GM21786 (cell line): ENCODE results near the gene AP5S1.
A peak's percentile ranks its signal among the peaks of the same experiment; 100 is the strongest.
"Not testable (repeated sequence)": the region's sequence is repeated elsewhere in the genome, so short reads cannot be mapped to it uniquely, and the experiment has no call there.

Experiments
- ATAC-seq: cut with Tn5 transposase; IDR thresholded peaks from one replicate; pipeline ENCODE4 v1.9.1; 2021; ENCODE audit not compliant: unreplicated experiment

The AP5S1 gene

DNA sequence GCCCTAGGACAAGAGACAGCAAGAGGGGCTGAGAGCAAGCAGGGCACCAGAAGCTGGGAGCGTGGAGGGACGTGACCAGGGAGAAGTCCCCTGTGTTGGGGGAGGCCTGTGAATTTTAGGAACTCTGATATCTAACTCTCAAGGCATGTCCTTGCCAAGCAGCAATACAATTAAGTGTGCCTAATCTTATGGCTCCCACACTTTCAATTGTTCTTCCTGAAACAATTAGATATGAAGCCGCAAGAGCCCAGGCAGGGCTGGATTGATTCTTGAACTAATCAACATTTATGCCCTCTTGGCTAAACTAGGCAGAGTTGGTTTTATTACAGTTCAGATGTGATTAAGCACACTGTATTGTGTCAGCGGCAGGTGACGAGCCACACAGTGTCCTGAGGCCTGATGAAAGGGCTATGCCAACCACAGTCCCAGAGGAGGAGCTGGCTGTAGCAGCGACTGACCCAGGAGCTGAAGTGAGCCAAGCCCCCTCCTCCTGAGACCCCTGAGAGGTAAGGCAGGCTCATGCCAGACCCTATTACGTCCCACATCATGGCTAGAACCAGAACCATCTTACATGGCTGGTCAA lies 22.1 kb downstream of the AP5S1 start:
- no peak for ATAC-seq

DNA sequence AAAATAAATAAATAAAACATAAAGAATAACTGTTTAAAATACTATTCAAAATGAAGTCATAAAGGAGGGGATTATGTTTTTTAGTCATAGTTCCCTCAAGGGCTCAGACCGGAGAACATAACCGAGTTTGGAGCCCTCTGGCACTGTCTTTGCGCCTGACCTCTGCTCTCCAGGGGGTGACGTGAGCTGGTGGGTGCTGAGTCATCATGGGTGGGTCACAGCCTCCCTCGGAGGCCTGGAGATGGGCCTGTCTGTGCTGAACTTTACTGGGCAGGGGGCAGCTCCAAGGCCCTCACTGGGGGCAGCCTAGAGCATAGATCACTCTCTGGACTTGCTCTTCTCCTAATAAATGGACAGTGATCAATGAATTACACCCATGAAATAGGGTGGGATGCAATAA lies 23.1 kb downstream of the AP5S1 start:
- ATAC-seq: no peak

DNA sequence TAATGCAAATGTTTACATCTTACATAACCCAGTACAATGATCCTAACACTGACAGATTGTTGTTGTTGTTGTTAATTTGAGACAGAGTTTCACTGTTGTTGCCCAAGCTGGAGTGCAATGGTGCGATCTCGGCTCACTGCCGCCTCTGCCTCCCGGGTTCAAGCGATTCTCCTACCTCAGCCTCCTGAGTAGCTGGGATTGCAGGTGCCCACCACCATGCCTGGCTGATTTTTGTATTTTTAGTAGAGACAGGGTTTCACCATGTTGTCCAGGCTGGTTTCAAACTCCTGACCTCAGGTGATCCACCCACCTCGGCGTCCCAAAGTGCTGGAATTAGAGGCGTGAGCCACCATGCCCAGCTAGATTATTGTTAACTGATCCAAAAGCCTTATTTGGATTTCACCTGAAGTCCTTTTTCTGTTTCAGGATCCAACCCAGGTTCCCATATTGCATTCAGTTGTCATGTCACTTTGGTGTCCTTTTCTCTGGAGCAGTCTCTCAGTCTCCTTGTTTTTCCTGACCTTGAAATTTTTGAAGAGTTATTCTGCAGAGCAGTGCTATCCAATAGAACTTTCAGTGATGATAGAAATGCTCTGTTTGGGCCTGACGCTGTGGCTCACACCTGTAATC lies 23.8 kb downstream of the AP5S1 start:
- not testable (repeated sequence) for ATAC-seq

DNA sequence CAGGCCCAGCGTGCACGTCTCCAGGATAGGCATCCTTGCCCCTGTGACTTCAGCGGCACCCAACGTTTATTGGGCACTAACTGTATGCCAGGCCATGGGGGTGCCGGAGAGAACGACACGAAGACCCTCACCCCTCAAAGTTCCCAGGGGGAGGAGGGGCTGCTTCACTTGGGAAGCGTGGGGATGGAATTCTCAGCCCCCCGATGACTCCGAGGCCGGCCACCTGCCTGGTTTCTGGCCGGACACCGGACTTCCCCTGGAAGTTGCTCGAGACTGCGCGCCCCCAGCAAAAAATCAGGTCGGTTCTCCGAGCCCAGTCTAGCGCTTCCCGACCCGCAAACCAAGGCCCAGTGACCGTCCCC lies 26.0 kb downstream of the AP5S1 start:
- ATAC-seq: no peak

DNA sequence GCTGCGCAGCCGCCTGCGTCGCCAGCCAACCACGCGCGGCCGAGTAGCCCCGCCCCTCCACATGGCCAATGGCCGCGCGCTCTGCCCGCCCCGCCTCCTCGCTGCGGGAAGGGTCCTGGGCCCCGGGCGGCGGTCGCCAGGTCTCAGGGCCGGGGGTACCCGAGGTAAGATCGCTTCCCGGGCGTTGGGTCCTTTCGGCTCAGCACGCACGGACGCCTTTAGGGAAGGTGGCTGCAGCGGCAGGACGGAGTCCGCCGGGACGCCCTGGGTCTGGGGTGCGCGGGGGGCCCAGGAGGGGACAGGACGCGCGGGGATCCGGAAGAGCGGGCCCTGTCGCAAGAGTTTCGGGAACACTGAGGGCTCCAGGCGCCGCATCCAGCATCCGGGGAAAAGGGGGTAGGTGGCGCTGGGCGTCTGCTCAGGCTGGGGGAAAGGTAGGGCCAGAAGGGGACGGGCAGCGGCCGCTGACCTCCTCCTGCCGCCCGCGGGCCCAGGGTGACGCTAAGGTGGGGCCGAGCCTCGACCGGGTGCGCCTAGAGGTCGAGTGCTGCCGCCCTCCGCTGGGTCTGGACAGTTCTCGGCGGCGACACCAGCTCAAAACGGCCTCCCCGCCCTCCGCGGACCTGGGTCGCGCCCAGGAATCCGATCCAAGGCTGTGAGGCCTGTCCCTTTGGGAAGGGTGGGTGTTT lies 26.5 kb downstream of the AP5S1 start, which contains the start of gene MAVS:
TSS of gene MAVS (plus strand) at position 95 of the 689 bp plus-strand sequence. CDS start 7,791 bp downstream, outside the sequence.
- ATAC-seq: peak; percentile 88

DNA sequence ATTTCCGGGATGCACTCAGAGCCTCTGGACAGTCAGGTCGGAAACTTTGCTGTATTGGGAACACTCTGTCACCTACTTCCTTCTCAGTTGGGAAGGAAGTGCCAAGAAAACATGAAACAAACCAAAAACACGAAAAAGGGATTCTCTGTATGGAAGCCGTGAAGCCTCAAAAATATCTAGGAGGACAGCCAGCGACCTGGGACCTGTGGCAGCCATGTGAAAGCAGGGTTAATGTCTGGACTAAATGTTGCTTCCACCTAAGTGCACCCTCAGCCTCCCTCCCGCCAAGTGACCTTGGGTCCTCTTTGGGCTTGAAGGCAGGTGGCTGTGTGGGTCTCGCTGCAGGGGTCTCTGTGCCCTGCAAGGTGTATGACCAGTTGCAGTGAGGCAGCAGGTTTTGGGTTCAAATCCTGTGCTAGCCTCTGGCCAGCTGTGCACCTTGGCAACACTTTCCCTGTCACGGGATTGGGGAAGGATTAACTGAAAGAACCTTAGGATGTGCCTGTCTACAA lies 27.1 kb downstream of the AP5S1 start:
- ATAC-seq: no peak

DNA sequence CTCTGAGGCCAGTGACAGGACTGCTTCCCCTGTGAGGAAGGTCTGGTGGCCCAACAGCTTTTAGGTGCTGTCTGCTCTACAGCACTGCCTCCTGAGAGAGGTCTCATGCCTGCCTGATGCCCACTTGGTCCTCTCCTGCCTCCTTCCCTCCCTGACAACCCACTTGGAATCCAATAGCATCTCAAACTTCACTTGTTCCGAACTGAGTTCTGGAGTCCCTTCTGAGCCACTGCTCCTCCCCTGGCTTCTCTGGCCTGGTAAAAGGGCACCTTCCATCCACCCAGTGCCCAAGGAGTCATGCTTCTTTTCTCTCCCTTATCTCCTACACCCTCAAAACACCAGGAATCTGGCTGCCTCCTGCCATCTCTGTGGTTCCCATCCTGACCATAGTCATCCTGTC lies 28.2 kb downstream of the AP5S1 start:
- ATAC-seq: no peak

DNA sequence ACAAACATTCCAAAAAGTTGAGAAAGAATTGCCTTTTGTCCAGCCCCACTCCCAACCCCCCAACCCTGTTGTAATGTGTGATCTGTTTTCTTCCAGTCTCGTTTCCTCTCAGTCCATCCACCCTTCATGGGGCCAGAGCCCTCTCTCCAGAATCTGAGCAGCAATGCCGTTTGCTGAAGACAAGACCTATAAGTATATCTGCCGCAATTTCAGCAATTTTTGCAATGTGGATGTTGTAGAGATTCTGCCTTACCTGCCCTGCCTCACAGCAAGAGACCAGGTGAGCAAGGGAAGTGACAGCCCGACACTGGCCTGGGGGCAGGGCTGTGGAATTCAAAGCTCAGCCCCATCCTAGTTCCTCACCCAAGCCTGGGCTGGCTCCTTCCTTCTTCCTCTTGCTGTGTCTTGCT lies 34.1 kb downstream of the AP5S1 start:
- no peak for ATAC-seq

DNA sequence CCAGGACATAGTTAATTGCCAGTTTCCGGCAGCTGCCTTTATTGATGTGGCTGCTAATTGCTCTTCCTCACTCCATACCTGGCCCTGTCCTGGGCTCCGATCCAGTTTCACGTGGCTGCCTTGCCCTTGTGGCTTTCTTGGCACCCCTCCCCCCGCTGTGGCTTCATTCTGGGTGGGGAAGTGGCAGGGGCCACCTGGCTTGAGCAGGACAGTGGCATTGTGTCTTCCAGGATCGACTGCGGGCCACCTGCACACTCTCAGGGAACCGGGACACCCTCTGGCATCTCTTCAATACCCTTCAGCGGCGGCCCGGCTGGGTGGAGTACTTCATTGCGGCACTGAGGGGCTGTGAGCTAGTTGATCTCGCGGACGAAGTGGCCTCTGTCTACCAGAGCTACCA lies 37.1 kb downstream of the AP5S1 start:
- no peak for ATAC-seq

DNA sequence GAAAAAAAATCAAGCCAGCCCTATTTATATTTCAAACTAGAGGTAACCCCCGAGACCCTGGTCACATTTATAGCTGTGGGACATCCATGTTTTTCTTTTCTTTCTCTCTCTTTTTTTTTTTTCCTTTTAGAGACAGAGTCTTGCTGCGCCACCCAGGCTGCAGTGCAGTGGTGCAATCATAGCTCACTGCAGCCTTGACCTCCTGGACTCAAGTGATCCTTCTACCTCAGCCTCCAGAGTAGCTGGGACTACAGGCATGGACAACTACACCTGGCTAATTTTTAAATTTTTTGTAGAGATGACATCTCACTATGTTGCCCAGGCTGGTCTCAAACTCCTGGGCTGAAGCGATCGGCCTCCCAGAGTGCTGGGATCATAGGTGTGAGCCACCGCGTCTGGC lies 38.3 kb downstream of the AP5S1 start:
- ATAC-seq: no peak

DNA sequence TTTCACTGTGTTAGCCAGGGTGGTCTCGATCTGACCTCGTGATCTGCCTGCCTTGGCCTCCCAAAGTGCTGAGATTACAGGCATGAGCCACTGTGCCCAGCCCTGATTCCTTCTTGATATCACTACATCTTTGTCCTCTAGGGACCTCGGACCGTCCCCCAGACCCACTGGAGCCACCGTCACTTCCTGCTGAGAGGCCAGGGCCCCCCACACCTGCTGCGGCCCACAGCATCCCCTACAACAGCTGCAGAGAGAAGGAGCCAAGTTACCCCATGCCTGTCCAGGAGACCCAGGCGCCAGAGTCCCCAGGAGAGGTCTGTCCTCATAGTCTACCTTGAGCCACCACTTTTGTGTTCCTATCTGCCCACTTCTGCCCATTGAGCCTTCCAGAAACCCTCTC lies 40.8 kb downstream of the AP5S1 start:
- no peak for ATAC-seq

DNA sequence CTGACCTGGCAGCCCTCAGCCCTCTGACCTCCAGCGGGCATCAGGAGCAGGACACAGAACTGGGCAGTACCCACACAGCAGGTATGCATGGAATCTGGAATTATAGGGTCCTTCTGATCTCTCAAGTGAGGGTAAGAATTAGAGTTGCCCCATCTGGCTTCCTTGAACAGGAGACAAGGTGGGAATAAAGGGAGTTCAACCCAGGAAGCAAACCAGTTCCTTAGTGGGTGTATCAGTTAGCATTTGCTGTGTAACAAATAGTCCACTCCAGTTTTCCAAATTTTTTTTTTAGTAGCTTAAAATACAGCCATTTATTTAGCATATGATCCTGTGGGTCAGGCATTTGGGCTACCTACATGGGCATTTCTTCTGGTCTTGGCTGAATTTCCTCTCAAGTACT lies 42.0 kb downstream of the AP5S1 start:
- ATAC-seq: no peak

DNA sequence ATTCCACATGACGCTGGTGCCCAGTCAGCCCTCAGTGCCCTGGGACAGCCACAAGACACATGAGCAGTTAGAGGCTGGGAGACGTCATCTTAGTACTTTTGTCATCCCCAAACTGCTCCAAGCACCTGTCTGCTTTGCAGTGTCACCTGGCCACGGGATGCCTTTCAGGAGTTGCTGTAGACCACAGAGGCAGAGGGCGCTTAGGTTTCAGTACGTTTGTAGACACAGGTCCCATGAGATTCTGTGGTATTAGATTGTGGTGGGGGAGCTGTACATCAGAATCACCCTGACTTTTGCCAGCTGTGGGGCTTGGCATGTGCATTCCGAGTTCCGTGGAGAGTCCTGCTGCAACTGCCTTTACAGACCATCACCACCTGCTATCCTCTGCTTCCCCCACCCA lies 43.0 kb downstream of the AP5S1 start:
- ATAC-seq: no peak

DNA sequence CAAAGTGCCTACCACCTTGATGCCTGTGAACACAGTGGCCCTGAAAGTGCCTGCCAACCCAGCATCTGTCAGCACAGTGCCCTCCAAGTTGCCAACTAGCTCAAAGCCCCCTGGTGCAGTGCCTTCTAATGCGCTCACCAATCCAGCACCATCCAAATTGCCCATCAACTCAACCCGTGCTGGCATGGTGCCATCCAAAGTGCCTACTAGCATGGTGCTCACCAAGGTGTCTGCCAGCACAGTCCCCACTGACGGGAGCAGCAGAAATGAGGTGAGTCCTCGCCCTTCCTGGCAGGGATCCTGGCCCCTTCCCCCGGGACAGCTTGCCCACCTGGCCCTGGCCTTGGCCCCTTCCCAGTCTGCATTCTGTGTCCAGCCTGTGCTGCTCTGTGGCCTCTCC lies 44.2 kb downstream of the AP5S1 start:
- no peak for ATAC-seq

DNA sequence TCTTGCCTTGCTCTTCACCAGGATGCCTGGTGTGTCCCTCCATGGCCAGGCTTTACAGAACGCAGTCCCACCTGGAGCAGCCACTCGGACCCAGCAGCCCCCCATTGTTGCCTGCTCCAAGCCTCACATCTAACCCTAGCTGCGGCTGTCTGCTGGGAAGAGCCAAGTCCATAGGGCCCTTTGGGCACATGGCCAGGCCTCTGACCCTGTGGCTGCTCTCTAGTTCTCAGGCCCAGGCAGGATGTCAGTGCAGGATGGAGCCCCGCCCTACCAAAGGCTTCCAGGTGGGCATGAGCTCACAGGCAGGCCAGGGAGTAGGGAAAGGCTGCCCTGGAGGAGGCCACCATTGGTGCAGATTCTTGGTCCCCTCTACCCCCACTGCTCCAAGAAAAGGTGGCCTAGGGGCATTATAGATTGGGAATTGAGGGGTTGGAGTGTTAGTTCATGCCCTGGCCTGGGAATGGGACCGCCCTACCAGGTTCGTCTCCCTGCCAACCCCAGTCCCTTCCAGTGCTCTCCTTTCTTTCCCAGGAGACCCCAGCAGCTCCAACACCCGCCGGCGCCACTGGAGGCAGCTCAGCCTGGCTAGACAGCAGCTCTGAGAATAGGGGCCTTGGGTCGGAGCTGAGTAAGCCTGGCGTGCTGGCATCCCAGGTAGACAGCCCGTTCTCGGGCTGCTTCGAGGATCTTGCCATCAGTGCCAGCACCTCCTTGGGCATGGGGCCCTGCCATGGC lies 45.0 kb downstream of the AP5S1 start:
- ATAC-seq: no peak

DNA sequence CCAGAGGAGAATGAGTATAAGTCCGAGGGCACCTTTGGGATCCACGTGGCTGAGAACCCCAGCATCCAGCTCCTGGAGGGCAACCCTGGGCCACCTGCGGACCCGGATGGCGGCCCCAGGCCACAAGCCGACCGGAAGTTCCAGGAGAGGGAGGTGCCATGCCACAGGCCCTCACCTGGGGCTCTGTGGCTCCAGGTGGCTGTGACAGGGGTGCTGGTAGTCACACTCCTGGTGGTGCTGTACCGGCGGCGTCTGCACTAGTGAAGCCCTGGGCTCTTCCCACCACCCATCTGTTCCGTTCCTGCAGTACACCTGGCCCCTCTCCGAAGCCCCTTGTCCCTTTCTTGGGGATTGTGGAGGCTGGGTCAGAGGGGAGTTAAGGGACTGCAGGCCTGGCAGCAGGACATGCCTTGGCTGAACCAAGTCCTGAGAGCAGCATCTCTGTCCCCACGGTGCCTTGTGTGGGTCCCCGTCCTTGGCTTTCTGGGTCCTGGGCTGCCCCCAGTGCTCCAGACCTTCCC lies 45.6 kb downstream of the AP5S1 start:
- ATAC-seq: no peak

DNA sequence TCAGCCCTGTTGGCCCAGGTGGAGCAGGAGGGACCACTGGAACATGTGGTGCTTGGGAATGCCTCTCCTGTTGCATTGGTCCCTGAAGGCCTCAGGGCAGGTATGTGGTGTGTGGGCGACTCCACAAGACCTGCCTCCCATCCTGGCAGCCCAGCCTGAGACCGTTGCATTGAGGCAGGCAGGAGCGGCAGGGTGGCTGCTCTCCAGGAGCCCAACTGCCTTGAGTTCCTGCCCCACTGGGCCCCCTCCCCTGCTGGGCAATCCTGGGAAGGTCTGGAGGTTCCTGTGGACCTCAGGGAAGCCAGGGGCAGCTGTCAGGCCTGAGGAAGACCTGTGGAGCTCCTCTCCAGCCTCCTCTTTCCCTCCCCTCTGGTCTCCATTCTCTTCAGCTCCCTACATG lies 46.1 kb downstream of the AP5S1 start:
- ATAC-seq: no peak

DNA sequence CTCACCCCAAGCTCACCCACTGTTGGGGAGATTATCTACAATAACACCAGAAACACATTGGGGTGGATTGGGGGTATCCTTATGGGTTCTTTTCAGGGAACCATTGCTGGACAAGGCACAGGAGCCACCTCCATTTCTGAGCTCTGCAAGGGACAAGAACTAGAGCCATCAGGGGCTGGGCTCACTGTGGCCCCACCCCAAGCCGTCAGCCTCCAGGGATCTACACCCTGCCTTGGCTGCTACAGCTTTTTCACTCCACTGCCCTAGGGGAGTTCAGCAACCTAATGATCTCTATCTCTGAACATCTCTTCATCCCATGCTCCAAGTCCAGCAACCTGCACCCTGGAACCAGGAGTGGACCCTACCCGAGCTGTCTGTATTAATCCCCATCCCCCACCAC lies 47.5 kb downstream of the AP5S1 start:
- ATAC-seq: no peak

DNA sequence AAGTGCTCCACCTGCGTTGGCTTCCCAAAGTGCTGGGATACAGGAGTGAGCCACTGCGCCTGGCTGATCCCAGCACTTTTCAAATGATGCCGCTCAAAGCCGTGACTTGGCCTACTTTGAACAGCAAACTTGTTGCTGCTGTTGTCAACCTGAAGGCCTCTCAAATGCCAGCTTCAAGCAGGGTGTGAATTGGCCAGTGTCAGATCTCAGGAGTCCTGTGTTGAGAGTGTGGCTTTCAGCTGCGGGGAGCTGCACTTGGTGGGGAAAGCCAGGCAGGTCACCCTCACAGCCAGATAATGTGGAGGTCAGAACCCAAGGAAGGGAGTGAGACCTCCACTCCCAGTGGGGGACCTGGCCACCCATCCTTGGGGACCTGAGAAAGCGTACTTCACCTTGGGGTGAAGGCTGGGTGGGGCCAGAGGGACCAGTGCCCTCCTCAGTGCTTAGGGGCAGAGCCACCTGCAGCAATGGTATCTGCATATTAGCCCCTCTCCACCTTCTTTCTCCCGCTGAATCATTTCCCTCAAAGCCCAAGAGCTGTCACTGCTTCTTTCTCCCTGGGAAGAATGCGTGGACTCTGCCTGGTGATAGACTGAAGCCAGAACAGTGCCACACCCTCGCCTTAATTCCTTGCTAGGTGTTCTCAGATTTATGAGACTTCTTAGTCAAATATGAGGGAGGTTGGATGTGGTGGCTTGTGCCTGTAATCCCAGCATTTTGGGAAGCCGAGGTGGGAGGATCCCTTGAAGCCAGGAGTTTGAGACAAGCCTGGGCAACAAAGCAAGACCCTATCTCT lies 49.7 kb downstream of the AP5S1 start:
- ATAC-seq: no peak

DNA sequence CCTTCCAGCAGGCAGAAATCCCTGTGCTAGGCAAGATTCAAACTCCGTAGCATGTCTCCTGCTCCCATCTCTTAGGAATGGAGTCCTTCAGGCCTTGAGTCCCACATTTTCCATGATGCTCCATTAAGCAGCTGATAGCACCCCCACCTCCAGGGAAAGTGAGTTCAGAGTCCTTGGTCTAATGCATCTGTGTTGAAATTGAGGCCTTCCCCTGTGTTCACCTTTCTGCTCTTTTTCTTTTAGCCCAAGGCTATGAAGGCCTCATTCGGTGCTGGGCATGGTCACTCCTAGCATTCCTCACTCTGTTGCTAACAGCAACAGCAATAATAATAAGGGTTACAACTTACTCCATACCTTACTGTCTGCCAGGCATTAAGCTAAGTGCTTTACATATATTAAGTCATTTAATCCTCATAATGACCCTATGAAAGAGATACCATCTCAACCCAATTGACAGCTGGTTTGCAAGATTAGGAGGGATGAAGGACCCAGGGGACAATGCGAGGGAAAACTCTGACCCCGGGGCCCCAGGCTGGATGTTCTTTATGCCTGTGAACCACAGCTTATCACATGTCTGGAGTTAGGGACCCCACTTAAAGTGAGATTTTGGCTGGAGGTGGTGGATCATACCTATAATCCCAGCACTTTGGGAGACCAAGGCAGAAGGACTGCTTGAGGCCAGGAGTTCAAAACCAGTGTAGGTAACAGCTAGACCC lies 51.4 kb downstream of the AP5S1 start:
- no peak for ATAC-seq
